ENCODE measurements around the gene PRODH.
"Not testable (repeated sequence)": the region's sequence is repeated elsewhere in the genome, so short reads cannot be mapped to it uniquely, and the experiment has no call there.

Gene PRODH

GRCh38 chr22:18905540-18906409 is 30.3 kb downstream of the PRODH start, which contains the start of gene DGCR6:
Gene DGCR6, plus strand, starts transcription at chr22:18906320. Its CDS starts 55 bp downstream, at chr22:18906375.
- DNase-seq (ENCODE audit: low spot score) = no peak

- not testable (repeated sequence) for DNase-seq (ENCODE audit: low spot score)
Measured at GRCh38 chr22:18896037-18896657, 39.9 kb downstream of the PRODH start.

GRCh38 chr22:18893775-18894174 is 42.3 kb downstream of the PRODH start:
- DNase-seq (ENCODE audit: low spot score) = not testable (repeated sequence)

- DNase-seq (ENCODE audit: low spot score) = not testable (repeated sequence)
Measured at GRCh38 chr22:18890510-18891192, 45.4 kb downstream of the PRODH start.

- no peak for DNase-seq (ENCODE audit: low spot score)
Measured at GRCh38 chr22:18888115-18888514, 48.0 kb downstream of the PRODH start.

- not testable (repeated sequence) for DNase-seq (ENCODE audit: low spot score)
Measured at GRCh38 chr22:18884465-18884864, 51.6 kb downstream of the PRODH start.

- not testable (repeated sequence) for DNase-seq (ENCODE audit: low spot score)
Measured at GRCh38 chr22:18881260-18881659, 54.8 kb downstream of the PRODH start.
